PC-3 (cell line): ENCODE data around the gene PLPPR4.

Experiments used
- EZH2 ChIP-seq: fragments of 300-600 bp; sonication (generic); IDR thresholded peaks from one replicate; pipeline ENCODE4 v1.6.1; 2017; ENCODE audit warnings: antibody characterized with exemption, mild to moderate bottlenecking, low read length; ENCODE audit not compliant: unreplicated experiment
- EZH2phosphoT487 ChIP-seq: fragments of 300-600 bp; sonication (generic); IDR thresholded peaks from 2 replicates; pipeline ENCODE4 v1.6.1; 2018; ENCODE audit warnings: mild to moderate bottlenecking, antibody characterized with exemption, low read length, borderline replicate concordance
- TF ChIP-seq, protein P1 (sequence below): fragments of 300-600 bp; sonication (generic); conservative IDR thresholded peaks from 2 replicates; pipeline ENCODE4 v1.5.1; 2017; ENCODE audit warnings: antibody characterized with exemption, low read depth, mild to moderate bottlenecking, low read length

GRCh38 chr1:99230695-99231094 is 33.6 kb upstream of the PLPPR4 start:
- TF ChIP-seq EZH2phosphoT487: no peak
- TF ChIP-seq EZH2: no peak
- TF ChIP-seq, protein P1, sequence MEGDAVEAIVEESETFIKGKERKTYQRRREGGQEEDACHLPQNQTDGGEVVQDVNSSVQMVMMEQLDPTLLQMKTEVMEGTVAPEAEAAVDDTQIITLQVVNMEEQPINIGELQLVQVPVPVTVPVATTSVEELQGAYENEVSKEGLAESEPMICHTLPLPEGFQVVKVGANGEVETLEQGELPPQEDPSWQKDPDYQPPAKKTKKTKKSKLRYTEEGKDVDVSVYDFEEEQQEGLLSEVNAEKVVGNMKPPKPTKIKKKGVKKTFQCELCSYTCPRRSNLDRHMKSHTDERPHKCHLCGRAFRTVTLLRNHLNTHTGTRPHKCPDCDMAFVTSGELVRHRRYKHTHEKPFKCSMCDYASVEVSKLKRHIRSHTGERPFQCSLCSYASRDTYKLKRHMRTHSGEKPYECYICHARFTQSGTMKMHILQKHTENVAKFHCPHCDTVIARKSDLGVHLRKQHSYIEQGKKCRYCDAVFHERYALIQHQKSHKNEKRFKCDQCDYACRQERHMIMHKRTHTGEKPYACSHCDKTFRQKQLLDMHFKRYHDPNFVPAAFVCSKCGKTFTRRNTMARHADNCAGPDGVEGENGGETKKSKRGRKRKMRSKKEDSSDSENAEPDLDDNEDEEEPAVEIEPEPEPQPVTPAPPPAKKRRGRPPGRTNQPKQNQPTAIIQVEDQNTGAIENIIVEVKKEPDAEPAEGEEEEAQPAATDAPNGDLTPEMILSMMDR: no peak
